Fibroblast of lung (primary cell): ENCODE data around the gene YRDC. TPM values are rescaled to one million over a fixed set of nuclear protein-coding genes. Genes with fewer than 3 reads are reported as not detected.

Experiments used
- DNase-seq, 2 donors: peaks; one replicate each; pipeline versions ENCODE4 v3.0.0 to v3.0.0-alpha.2; 2010; ENCODE audit warnings: low read depth in 2 of 2
- H2AFZ ChIP-seq: 2 replicates; pipeline ENCODE4 v1.5.1; 2012; ENCODE audit warnings: low read length, control low read depth, inconsistent platforms
- H3K27ac ChIP-seq: 2 replicates; pipeline ENCODE4 v1.5.1; 2011; ENCODE audit warnings: low read length, control low read depth; ENCODE audit not compliant: insufficient read depth
- H3K27me3 ChIP-seq: 2 replicates; pipeline ENCODE4 v1.5.1; 2011; ENCODE audit warnings: mild to moderate bottlenecking, low read length; ENCODE audit not compliant: control insufficient read depth, insufficient read depth
- H3K36me3 ChIP-seq: 2 replicates; pipeline ENCODE4 v1.5.1; 2011; ENCODE audit warnings: low read length; ENCODE audit not compliant: control insufficient read depth, insufficient read depth
- H3K4me1 ChIP-seq: 2 replicates; pipeline ENCODE4 v1.5.1; 2011; ENCODE audit warnings: low read length; ENCODE audit not compliant: control insufficient read depth, insufficient read depth; ENCODE audit errors: extremely low read depth
- H3K4me2 ChIP-seq: 2 replicates; pipeline ENCODE4 v1.5.1; 2011; ENCODE audit warnings: low read length, control low read depth; ENCODE audit not compliant: insufficient read depth; ENCODE audit errors: extremely low read depth
- H3K4me3 ChIP-seq, 4 experiments: fragments of 200-600 bp in 1 of 4; sonication (generic) in 1 of 4; replicated peaks in 1 of 4; 2 replicates each; pipeline ENCODE4 v1.5.1; 2011 to 2016; ENCODE audit warnings: low read length in 4 of 4, low read depth in 3 of 4, mild to moderate bottlenecking in 3 of 4, control low read depth in 2 of 4, inconsistent platforms in 1 of 4, mixed read lengths in 1 of 4; ENCODE audit not compliant: insufficient read depth in 1 of 4; ENCODE audit errors: control extremely low read depth in 1 of 4
- H3K79me2 ChIP-seq: 2 replicates; pipeline ENCODE4 v1.5.1; 2012; ENCODE audit warnings: mild to moderate bottlenecking, low read length, inconsistent platforms; ENCODE audit not compliant: control insufficient read depth, insufficient read depth
- H3K9ac ChIP-seq: 2 replicates; pipeline ENCODE4 v1.5.1; 2011; ENCODE audit warnings: mild to moderate bottlenecking, low read length, control low read depth; ENCODE audit not compliant: insufficient read depth
- H3K9me3 ChIP-seq: 2 replicates; pipeline ENCODE4 v1.5.1; 2012; ENCODE audit warnings: low read depth, low read length; ENCODE audit not compliant: control insufficient read depth, insufficient read depth
- H4K20me1 ChIP-seq: 2 replicates; pipeline ENCODE4 v1.5.1; 2011; ENCODE audit warnings: low read length; ENCODE audit not compliant: control insufficient read depth, insufficient read depth; ENCODE audit errors: extremely low read depth
- CTCF ChIP-seq, 2 donors: IDR thresholded peaks in 1 of 2; conservative IDR thresholded peaks in 1 of 2; 1 replicate in 1 of 2; 2 replicates in 1 of 2; pipeline ENCODE4 v1.5.1; 2011 to 2012; ENCODE audit warnings: low read length in 2 of 2, control low read depth in 1 of 2, inconsistent platforms in 1 of 2, low read depth in 1 of 2, mild to moderate bottlenecking in 1 of 2
- EZH2 ChIP-seq: IDR thresholded peaks from 2 replicates; pipeline ENCODE4 v1.5.1; 2012; ENCODE audit warnings: low read length, control low read depth, mild to moderate bottlenecking; ENCODE audit errors: missing control alignments
- polyA plus RNA-seq, 2 donors: library from polyadenylated mRNA; depleted of rRNA in 1 of 2; stranded (reverse) in 1 of 2; unstranded in 1 of 2; fragments of >200 nt; gene quantifications; 2 replicates each; pipeline ENCODE4 v1.2.1, GENCODE V29; 2011 to 2012; ENCODE audit warnings: missing spikeins in 1 of 2
- total RNA-seq: library from RNA; depleted of rRNA; stranded (reverse); fragments of >200 nt; gene quantifications from 2 replicates; pipeline ENCODE4 v1.2.1, GENCODE V29; 2014

Gene YRDC
- total and polyA plus RNA-seq, 2 donors (not counting 1 experiment from before 2014, with no cell fraction given): 9.9 to 14.0 TPM

- Histone ChIP-seq H3K9me3 (no peaks in the 10 kb centered on the region), H3K4me2 (no peak overlapping the region), H3K9ac (no peak overlapping the region), H3K4me1 (no peaks in the 10 kb centered on the region), H3K36me3 (no peaks in the 10 kb centered on the region), H3K4me3 (no peak overlapping the region), H3K27me3 (no peaks in the 10 kb centered on the region), H2AFZ (no peak overlapping the region), H3K79me2 (peaks cover 58% of the 10 kb centered on the region), H3K27ac (no peak overlapping the region), H4K20me1 (no peaks in the 10 kb centered on the region)
- DNase-seq: no peak
- TF ChIP-seq EZH2: no peak
- no peak for TF ChIP-seq CTCF (conservative IDR thresholded peaks at IDR 0.05 in 1 of 2, IDR thresholded peaks at IDR 0.05 in 1 of 2; ENCODE audit: low read depth in 1 of 2, low read length in 2 of 2)
Measured at GRCh38 chr1:37849480-37849879, 41.5 kb upstream of the YRDC start.

GRCh38 chr1:37846647-37847339 is 38.8 kb upstream of the YRDC start:
- no peak overlapping the region for H3K9ac ChIP-seq
- no peak overlapping the region for H3K4me3 ChIP-seq
- TF ChIP-seq CTCF (conservative IDR thresholded peaks at IDR 0.05 in 1 of 2, IDR thresholded peaks at IDR 0.05 in 1 of 2; ENCODE audit: low read depth in 1 of 2, low read length in 2 of 2) (no peak), EZH2 (no peak)
- no peaks in the 10 kb centered on the region for H3K4me1 ChIP-seq
- H4K20me1 ChIP-seq: no peaks in the 10 kb centered on the region
- no peaks in the 10 kb centered on the region for H3K9me3 ChIP-seq
- no peak overlapping the region for H2AFZ ChIP-seq
- no peaks in the 10 kb centered on the region for H3K36me3 ChIP-seq
- H3K27ac ChIP-seq: no peak overlapping the region
- peaks cover 50% of the 10 kb centered on the region for H3K79me2 ChIP-seq
- no peak overlapping the region for H3K4me2 ChIP-seq
- H3K27me3 ChIP-seq: no peaks in the 10 kb centered on the region
- DNase-seq: no peak

GRCh38 chr1:37845786-37846185 is 37.8 kb upstream of the YRDC start:
- no peak overlapping the region for H3K27ac ChIP-seq
- H3K4me2 ChIP-seq: no peak overlapping the region
- H3K9me3 ChIP-seq: no peaks in the 10 kb centered on the region
- no peak for DNase-seq
- H4K20me1 ChIP-seq: no peaks in the 10 kb centered on the region
- H3K4me1 ChIP-seq: no peaks in the 10 kb centered on the region
- H3K79me2 ChIP-seq: peaks cover 46% of the 10 kb centered on the region
- H3K9ac ChIP-seq: no peak overlapping the region
- H3K36me3 ChIP-seq: peaks cover 3% of the 10 kb centered on the region
- H3K27me3 ChIP-seq: no peaks in the 10 kb centered on the region
- H2AFZ ChIP-seq: no peak overlapping the region
- H3K4me3 ChIP-seq: no peak overlapping the region
- no peak for TF ChIP-seq CTCF (conservative IDR thresholded peaks at IDR 0.05 in 1 of 2, IDR thresholded peaks at IDR 0.05 in 1 of 2; ENCODE audit: low read depth in 1 of 2, low read length in 2 of 2)
- TF ChIP-seq EZH2: no peak
